IMR-90 (cell line): Measurements from ENCODE around the gene EIF2B1. TPM values are rescaled to one million over a fixed set of nuclear protein-coding genes. Genes with fewer than 3 reads are reported as not detected.

Experiments used
- ATAC-seq: fragments of 200-7000 bp; cut with Tn5 transposase; 2 replicates; pipeline ENCODE4 v1.9.1; 2020; ENCODE audit warnings: low read depth, mild to moderate bottlenecking, moderate library complexity
- BruUV-seq: library from RNA; stranded (reverse); fragments of 400-500 nt; replicated peaks from 2 replicates; lab custom pipeline; 2021; lab: Mats Ljungman, UMichigan
- CTCF ChIA-PET: fragments of 300-600 bp; formaldehyde crosslinking; extraction: SDS; loops from one replicate; lab custom pipeline; 2021; ENCODE audit warnings: antibody characterized with exemption; lab: Yijun Ruan, JAX
- POLR2A ChIA-PET: fragments of 300-600 bp; sonication (Branson Sonifier 250); formaldehyde crosslinking; loops from one replicate; lab custom pipeline; 2022; ENCODE audit warnings: antibody characterized with exemption; ENCODE audit not compliant: unreplicated experiment; lab: Charles Lee
- DNase-seq: peaks from one replicate; pipeline ENCODE4 v3.0.0; 2013
- H2AFZ ChIP-seq: replicated peaks from 2 replicates; pipeline ENCODE3; 2013; ENCODE audit warnings: low read length, mild to moderate bottlenecking; ENCODE audit not compliant: poor library complexity
- H2AK5ac ChIP-seq: 2 replicates; pipeline ENCODE4 v1.6.1; 2013; ENCODE audit warnings: low read depth, low read length, inconsistent platforms
- H2AK9ac ChIP-seq: replicated peaks from 2 replicates; pipeline ENCODE3; 2013; ENCODE audit warnings: mild to moderate bottlenecking, low read depth, low read length, moderate library complexity; ENCODE audit not compliant: poor library complexity
- H2BK120ac ChIP-seq: 2 replicates; pipeline ENCODE4 v1.6.1; 2013; ENCODE audit warnings: low read depth, low read length, inconsistent platforms
- H2BK15ac ChIP-seq: 3 replicates; pipeline ENCODE4 v1.6.1; 2013; ENCODE audit warnings: low read depth, low read length, inconsistent platforms
- H2BK20ac ChIP-seq: 2 replicates; pipeline ENCODE4 v1.6.1; 2013; ENCODE audit warnings: low read depth, mild to moderate bottlenecking, inconsistent platforms, low read length, moderate library complexity
- H2BK5ac ChIP-seq: 2 replicates; pipeline ENCODE4 v1.6.1; 2013; ENCODE audit warnings: mild to moderate bottlenecking, low read depth, low read length, inconsistent platforms; ENCODE audit not compliant: poor library complexity, severe bottlenecking
- H3K14ac ChIP-seq: replicated peaks from 2 replicates; pipeline ENCODE4 v1.6.1; 2013; ENCODE audit warnings: low read depth, low read length, inconsistent platforms
- H3K18ac ChIP-seq: 2 replicates; pipeline ENCODE4 v1.6.1; 2013; ENCODE audit warnings: low read depth, low read length, control low read depth
- H3K23ac ChIP-seq: 2 replicates; pipeline ENCODE4 v1.6.1; 2013; ENCODE audit warnings: low read depth, low read length, inconsistent platforms
- H3K27ac ChIP-seq: 2 replicates; pipeline ENCODE4 v1.5.1; 2013; ENCODE audit warnings: mild to moderate bottlenecking, control low read depth, low read length; ENCODE audit not compliant: insufficient read depth
- H3K27me3 ChIP-seq: 2 replicates; pipeline ENCODE4 v1.6.1; 2013; ENCODE audit warnings: low read length; ENCODE audit not compliant: control insufficient read depth, insufficient read depth
- H3K36me3 ChIP-seq: 2 replicates; pipeline ENCODE4 v1.6.1; 2013; ENCODE audit warnings: low read length, mixed read lengths; ENCODE audit not compliant: control insufficient read depth, insufficient read depth
- H3K4ac ChIP-seq: 2 replicates; pipeline ENCODE4 v1.6.1; 2013; ENCODE audit warnings: low read depth, low read length, inconsistent platforms
- H3K4me1 ChIP-seq: 2 replicates; pipeline ENCODE4 v1.6.1; 2013; ENCODE audit warnings: low read length, mixed read lengths; ENCODE audit not compliant: control insufficient read depth, insufficient read depth
- H3K4me2 ChIP-seq: 2 replicates; pipeline ENCODE4 v1.6.1; 2013; ENCODE audit warnings: low read depth, mild to moderate bottlenecking, control low read depth, low read length, moderate library complexity
- H3K4me3 ChIP-seq: 2 replicates; pipeline ENCODE4 v1.5.1; 2013; ENCODE audit warnings: low read depth, mild to moderate bottlenecking, control low read depth, low read length, moderate library complexity; ENCODE audit not compliant: insufficient read depth
- H3K56ac ChIP-seq: 2 replicates; pipeline ENCODE4 v1.6.1; 2013; ENCODE audit warnings: low read length, inconsistent platforms; ENCODE audit not compliant: insufficient read depth; ENCODE audit errors: extremely low read depth
- H3K79me1 ChIP-seq, 2 experiments: 2 replicates each; pipeline ENCODE4 v1.6.1; 2013; ENCODE audit warnings: low read length in 2 of 2, inconsistent platforms in 1 of 2, low read depth in 1 of 2
- H3K9ac ChIP-seq: 2 replicates; pipeline ENCODE4 v1.6.1; 2013; ENCODE audit warnings: low read depth, low read length, control low read depth
- H3K9me1 ChIP-seq: 2 replicates; pipeline ENCODE4 v1.6.1; 2013; ENCODE audit warnings: low read length, inconsistent platforms; ENCODE audit not compliant: insufficient read depth
- H3K9me3 ChIP-seq: 2 replicates; pipeline ENCODE4 v1.6.1; 2013; ENCODE audit warnings: low read length; ENCODE audit not compliant: control insufficient read depth, insufficient read depth
- H4K20me1 ChIP-seq: 2 replicates; pipeline ENCODE4 v1.6.1; 2013; ENCODE audit warnings: low read length, inconsistent platforms; ENCODE audit not compliant: insufficient read depth
- H4K5ac ChIP-seq: 2 replicates; pipeline ENCODE4 v1.6.1; 2013; ENCODE audit warnings: mild to moderate bottlenecking, low read depth, low read length, control low read depth
- H4K8ac ChIP-seq, 2 experiments: 2 replicates each; pipeline ENCODE4 v1.6.1; 2013; ENCODE audit warnings: low read depth in 2 of 2, low read length in 2 of 2, control low read depth in 1 of 2, inconsistent platforms in 1 of 2
- H4K91ac ChIP-seq: 2 replicates; pipeline ENCODE4 v1.6.1; 2013; ENCODE audit warnings: low read depth, low read length, inconsistent platforms; ENCODE audit not compliant: insufficient read depth
- BHLHE40 ChIP-seq: fragments of 150-350 bp; IDR thresholded peaks from 2 replicates; pipeline ENCODE4 v1.6.1; 2016; ENCODE audit warnings: mild to moderate bottlenecking, low read depth, low read length
- CEBPB ChIP-seq: IDR thresholded peaks from 2 replicates; pipeline ENCODE4 v1.6.1; 2012; ENCODE audit warnings: low read depth, low read length, improper control_type of control experiment
- FOS ChIP-seq: fragments of 150-350 bp; IDR thresholded peaks from 2 replicates; pipeline ENCODE4 v1.6.1; 2016; ENCODE audit warnings: low read depth, low read length
- MAFK ChIP-seq: IDR thresholded peaks from 2 replicates; pipeline ENCODE4 v1.6.1; 2012; ENCODE audit warnings: low read depth, low read length, improper control_type of control experiment
- MAZ ChIP-seq: IDR thresholded peaks from 2 replicates; pipeline ENCODE4 v1.6.1; 2012; ENCODE audit warnings: low read depth, mild to moderate bottlenecking, low read length, improper control_type of control experiment, moderate library complexity, borderline replicate concordance
- NFE2L2 ChIP-seq: fragments of 150-350 bp; IDR thresholded peaks from 2 replicates; pipeline ENCODE4 v1.6.1; 2016; ENCODE audit warnings: low read depth, mild to moderate bottlenecking, low read length
- POLR2A ChIP-seq: IDR thresholded peaks from 2 replicates; pipeline ENCODE4 v1.6.1; 2012; ENCODE audit warnings: mild to moderate bottlenecking, low read depth, low read length
- RAD21 ChIP-seq: IDR thresholded peaks from 2 replicates; pipeline ENCODE4 v1.6.1; 2012; ENCODE audit warnings: low read length, improper control_type of control experiment
- RCOR1 ChIP-seq: IDR thresholded peaks from 2 replicates; pipeline ENCODE4 v1.6.1; 2012; ENCODE audit warnings: mild to moderate bottlenecking, low read length, improper control_type of control experiment; ENCODE audit not compliant: insufficient replicate concordance
- RFX5 ChIP-seq: IDR thresholded peaks from 2 replicates; pipeline ENCODE4 v1.8.0; 2012; ENCODE audit warnings: low read depth, mild to moderate bottlenecking, low read length, moderate library complexity
- SMC3 ChIP-seq: fragments of 150-350 bp; IDR thresholded peaks from 2 replicates; pipeline ENCODE4 v1.6.1; 2016; ENCODE audit warnings: low read depth, mild to moderate bottlenecking, antibody characterized with exemption, low read length, moderate library complexity
- WGBS, 2 experiments: methylation state at CpG; one replicate each; pipeline versions ENCODE4 v1.1.5 to v1.1.7; 2013; ENCODE audit warnings: missing lambda C conversion rate in 2 of 2; ENCODE audit not compliant: insufficient read length in 1 of 2; ENCODE audit errors: extremely low coverage in 2 of 2; 5-methylcytosine and 5-hydroxymethylcytosine counted together
- dilution Hi-C: fragments of 300-500 bp; cut with HindIII; formaldehyde crosslinking; loops from one replicate; pipeline ENCODE4 v1.14.3; 2018; ENCODE audit warnings: low sequenced_read_pairs; ENCODE audit not compliant: unreplicated experiment
- in situ Hi-C: fragments of 300-500 bp; cut with MboI; formaldehyde crosslinking; loops from 3 replicates; pipeline ENCODE4 v1.14.3; 2019; ENCODE audit warnings: low sequenced_read_pairs, inconsistent platforms, mixed read lengths
- intact Hi-C: fragments of 100-400 bp; cut with micrococcal nuclease; formaldehyde crosslinking; loops from 2 replicates; pipeline ENCODE4 v1.10.0; 2022
- polyA plus RNA-seq, 3 experiments: library from polyadenylated mRNA; depleted of rRNA; stranded (reverse); fragments of >200 nt; gene quantifications; 2 replicates each; pipeline ENCODE4 v1.2.3, GENCODE V29; 2012; ENCODE audit warnings: low replicate concordance in 1 of 3
- total RNA-seq: library from RNA; depleted of rRNA; stranded (reverse); fragments of >200 nt; gene quantifications from 2 replicates; pipeline ENCODE4 v1.2.3, GENCODE V29; 2012
- TF ChIP-seq, protein P1 (sequence below): fragments of 150-350 bp; IDR thresholded peaks from 2 replicates; pipeline ENCODE4 v1.6.1; 2016; ENCODE audit warnings: low read depth, mild to moderate bottlenecking, low read length, moderate library complexity, borderline replicate concordance
- TF ChIP-seq, protein P2 (sequence below): conservative IDR thresholded peaks from 2 replicates; pipeline ENCODE4 v1.5.1; 2012; ENCODE audit warnings: mild to moderate bottlenecking, low read depth, low read length, improper control_type of control experiment
- TF ChIP-seq, protein P3 (sequence below): fragments of 150-350 bp; IDR thresholded peaks from 2 replicates; pipeline ENCODE4 v1.6.1; 2017; ENCODE audit warnings: mild to moderate bottlenecking, antibody characterized with exemption, low read length, low read depth

EIF2B1 gene
- total and polyA plus RNA-seq, 2 of the 4 experiments (the other 2 are of a cell fraction): 33.9 to 45.9 TPM

DNA sequence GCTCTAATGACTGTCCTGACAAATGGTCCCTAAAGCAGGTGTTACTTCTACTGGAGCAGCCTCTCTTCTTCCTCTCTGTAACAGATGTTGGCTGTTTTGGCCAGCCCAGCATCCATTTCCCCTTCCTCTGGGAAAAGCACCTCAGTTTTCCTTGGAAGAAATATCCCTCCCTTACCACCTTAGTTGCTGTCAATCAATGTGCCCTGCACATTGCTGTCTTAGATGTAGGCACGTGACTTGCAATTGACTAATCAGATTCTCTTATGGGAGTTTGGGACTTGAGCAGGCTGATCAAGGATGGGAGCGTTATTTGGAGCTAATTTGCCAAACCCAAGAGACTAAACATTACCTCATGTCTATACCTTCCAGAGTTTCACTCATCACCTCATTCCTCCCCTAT, 61.1 kb downstream of the EIF2B1 start:
- no peak overlapping the region for H3K56ac ChIP-seq
- TF ChIP-seq NFE2L2 (no peak), SMC3 (no peak), RAD21 (no peak), POLR2A (no peak), RCOR1 (no peak), RFX5 (no peak), BHLHE40 (no peak), MAFK (no peak), MAZ (no peak), CEBPB (no peak), FOS (no peak)
- TF ChIP-seq, protein P1, sequence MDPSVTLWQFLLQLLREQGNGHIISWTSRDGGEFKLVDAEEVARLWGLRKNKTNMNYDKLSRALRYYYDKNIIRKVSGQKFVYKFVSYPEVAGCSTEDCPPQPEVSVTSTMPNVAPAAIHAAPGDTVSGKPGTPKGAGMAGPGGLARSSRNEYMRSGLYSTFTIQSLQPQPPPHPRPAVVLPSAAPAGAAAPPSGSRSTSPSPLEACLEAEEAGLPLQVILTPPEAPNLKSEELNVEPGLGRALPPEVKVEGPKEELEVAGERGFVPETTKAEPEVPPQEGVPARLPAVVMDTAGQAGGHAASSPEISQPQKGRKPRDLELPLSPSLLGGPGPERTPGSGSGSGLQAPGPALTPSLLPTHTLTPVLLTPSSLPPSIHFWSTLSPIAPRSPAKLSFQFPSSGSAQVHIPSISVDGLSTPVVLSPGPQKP: no peak
- TF ChIP-seq, protein P2, sequence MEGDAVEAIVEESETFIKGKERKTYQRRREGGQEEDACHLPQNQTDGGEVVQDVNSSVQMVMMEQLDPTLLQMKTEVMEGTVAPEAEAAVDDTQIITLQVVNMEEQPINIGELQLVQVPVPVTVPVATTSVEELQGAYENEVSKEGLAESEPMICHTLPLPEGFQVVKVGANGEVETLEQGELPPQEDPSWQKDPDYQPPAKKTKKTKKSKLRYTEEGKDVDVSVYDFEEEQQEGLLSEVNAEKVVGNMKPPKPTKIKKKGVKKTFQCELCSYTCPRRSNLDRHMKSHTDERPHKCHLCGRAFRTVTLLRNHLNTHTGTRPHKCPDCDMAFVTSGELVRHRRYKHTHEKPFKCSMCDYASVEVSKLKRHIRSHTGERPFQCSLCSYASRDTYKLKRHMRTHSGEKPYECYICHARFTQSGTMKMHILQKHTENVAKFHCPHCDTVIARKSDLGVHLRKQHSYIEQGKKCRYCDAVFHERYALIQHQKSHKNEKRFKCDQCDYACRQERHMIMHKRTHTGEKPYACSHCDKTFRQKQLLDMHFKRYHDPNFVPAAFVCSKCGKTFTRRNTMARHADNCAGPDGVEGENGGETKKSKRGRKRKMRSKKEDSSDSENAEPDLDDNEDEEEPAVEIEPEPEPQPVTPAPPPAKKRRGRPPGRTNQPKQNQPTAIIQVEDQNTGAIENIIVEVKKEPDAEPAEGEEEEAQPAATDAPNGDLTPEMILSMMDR: no peak
- TF ChIP-seq, protein P3, sequence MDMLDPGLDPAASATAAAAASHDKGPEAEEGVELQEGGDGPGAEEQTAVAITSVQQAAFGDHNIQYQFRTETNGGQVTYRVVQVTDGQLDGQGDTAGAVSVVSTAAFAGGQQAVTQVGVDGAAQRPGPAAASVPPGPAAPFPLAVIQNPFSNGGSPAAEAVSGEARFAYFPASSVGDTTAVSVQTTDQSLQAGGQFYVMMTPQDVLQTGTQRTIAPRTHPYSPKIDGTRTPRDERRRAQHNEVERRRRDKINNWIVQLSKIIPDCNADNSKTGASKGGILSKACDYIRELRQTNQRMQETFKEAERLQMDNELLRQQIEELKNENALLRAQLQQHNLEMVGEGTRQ: no peak
- H3K9me1 ChIP-seq: no peaks in the 10 kb centered on the region; the same call in 1 of the 2 replicates
- DNase-seq (no peak), ATAC-seq (no peak)
- H3K27me3 ChIP-seq: 0 out of 2 replicates have a peak, but pooled peaks cover 3% of the 10 kb centered on the region
- H3K4me2 ChIP-seq: no peak overlapping the region
- no peak overlapping the region for H3K18ac ChIP-seq
- no peak overlapping the region for H4K5ac ChIP-seq
- no peak overlapping the region for H4K8ac ChIP-seq
- no peak overlapping the region for H2BK120ac ChIP-seq
- H3K4me1 ChIP-seq: no peaks in the 10 kb centered on the region
- H2BK5ac ChIP-seq: no peak overlapping the region
- no peak overlapping the region for H3K4me3 ChIP-seq
- peaks cover 3% of the 10 kb centered on the region; the same call in 1 of the 2 replicates for H3K9me3 ChIP-seq
- no peak overlapping the region for H3K27ac ChIP-seq
- 0 out of 2 replicates have a peak overlapping the region, but pooled peaks have one; percentile 10 for H3K23ac ChIP-seq
- no peak overlapping the region for H2AK5ac ChIP-seq
- no peak overlapping the region for H3K14ac ChIP-seq
- no peak overlapping the region for H4K91ac ChIP-seq
- intact Hi-C loops: no loop called here
- no CpG with 5 or more reads among the region's 2 CpGs for WGBS, 2 experiments
- H2AK9ac ChIP-seq: no peak overlapping the region
- H3K36me3 ChIP-seq: peaks cover 3% of the 10 kb centered on the region
- no peak overlapping the region for H3K9ac ChIP-seq
- BruUV-seq: no TSS peak
- 0 out of 2 replicates have a peak, but pooled peaks cover 5% of the 10 kb centered on the region for H4K20me1 ChIP-seq
- in situ Hi-C loops: no loop called here
- dilution Hi-C loops: no loop called here
- ChIA-PET POLR2A (no interaction called here), CTCF (no interaction called here)
- H2BK15ac ChIP-seq: no peak overlapping the region
- no peak overlapping the region for H2BK20ac ChIP-seq
- H2AFZ ChIP-seq: no peak overlapping the region
- H3K79me1 ChIP-seq: peaks cover 3 to 6% of the 10 kb centered on the region in 2 experiments; a peak in 2 of 4 replicates
- no peak overlapping the region for H3K4ac ChIP-seq
